ENCODE results near the gene TAF9.

The TAF9 gene

DNA sequence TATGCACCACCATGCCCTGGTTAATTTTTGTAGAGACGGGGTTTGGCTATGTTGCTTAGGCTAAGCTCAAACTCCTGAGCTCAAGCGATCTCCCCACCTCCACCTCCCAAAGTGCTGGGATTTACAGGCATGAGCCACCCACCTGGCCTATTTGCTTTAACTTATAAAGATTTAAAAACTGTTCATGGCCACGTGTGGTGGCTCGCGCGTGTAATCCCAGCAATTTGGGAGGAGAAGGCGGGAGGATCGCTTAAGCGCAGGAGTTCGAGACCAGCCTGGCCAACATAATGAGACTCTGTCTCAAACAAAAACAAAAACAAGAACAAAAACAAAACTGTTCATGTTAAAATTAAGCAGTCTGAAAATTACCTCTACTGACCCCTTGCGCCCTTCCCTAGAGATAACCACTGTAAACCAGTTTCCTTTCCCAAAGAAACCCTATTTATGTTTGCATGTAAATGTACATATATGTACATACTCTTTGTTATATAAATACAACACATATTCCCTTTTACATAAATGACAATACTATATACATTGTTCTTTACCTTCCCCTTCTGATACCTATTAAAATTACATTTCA lies 1.5 kb downstream of the TAF9 start:
- in situ Hi-C loops (cut with HindIII; ENCODE audit: low sequenced_read_pairs): no loop called here
- TF ChIP-seq, protein P1, sequence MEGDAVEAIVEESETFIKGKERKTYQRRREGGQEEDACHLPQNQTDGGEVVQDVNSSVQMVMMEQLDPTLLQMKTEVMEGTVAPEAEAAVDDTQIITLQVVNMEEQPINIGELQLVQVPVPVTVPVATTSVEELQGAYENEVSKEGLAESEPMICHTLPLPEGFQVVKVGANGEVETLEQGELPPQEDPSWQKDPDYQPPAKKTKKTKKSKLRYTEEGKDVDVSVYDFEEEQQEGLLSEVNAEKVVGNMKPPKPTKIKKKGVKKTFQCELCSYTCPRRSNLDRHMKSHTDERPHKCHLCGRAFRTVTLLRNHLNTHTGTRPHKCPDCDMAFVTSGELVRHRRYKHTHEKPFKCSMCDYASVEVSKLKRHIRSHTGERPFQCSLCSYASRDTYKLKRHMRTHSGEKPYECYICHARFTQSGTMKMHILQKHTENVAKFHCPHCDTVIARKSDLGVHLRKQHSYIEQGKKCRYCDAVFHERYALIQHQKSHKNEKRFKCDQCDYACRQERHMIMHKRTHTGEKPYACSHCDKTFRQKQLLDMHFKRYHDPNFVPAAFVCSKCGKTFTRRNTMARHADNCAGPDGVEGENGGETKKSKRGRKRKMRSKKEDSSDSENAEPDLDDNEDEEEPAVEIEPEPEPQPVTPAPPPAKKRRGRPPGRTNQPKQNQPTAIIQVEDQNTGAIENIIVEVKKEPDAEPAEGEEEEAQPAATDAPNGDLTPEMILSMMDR (IDR thresholded peaks at IDR 0.05; ENCODE audit: low read depth, low read length, missing control alignments): no peak
- DNase-seq (ENCODE audit: low read depth): no peak
- peak overlapping the region; percentile 66 for H3K4me3 ChIP-seq (ENCODE audit: low read depth, low read length)

- TF ChIP-seq, protein P1 (IDR thresholded peaks at IDR 0.05; ENCODE audit: low read depth, low read length, missing control alignments): no peak
- in situ Hi-C loops (cut with HindIII; ENCODE audit: low sequenced_read_pairs): no loop called here
Observed at GRCh38 chr5:69364850-69365249, 4.5 kb downstream of the TAF9 start.

GRCh38 chr5:69364414-69364813 lies 4.9 kb downstream of the TAF9 start:
- in situ Hi-C loops (cut with HindIII; ENCODE audit: low sequenced_read_pairs): no loop called here
- TF ChIP-seq, protein P1 (IDR thresholded peaks at IDR 0.05; ENCODE audit: low read depth, low read length, missing control alignments): peak; percentile 36
- H3K4me3 ChIP-seq (ENCODE audit: low read depth, low read length): no peak overlapping the region
- no peak for DNase-seq (ENCODE audit: low read depth)

More at GRCh38 chr5:69364850-69365249, 4.5 kb downstream of the TAF9 start:
- no peak overlapping the region for H3K4me3 ChIP-seq (ENCODE audit: low read depth, low read length)
- DNase-seq (ENCODE audit: low read depth): no peak

DNA sequence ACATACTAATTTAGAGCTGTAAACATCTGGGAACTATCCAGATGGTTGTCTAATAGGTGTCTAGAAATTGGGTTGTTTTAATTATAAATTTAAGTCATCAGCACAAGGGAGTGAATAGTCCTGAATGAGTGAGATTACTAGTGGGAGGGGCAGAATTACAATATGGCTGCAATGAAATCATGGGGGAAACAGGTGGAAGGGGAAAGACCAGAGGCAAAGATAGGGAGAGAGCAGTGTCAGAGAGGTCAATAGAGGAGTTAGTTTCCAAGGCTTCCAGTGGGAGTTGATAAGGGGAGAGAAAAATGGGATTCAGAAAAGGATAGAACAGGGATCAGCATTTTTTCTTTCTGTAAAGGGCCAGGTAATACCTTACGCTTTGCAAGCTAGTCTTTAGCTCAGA lies 8.9 kb downstream of the TAF9 start:
- H3K4me3 ChIP-seq (ENCODE audit: low read depth, low read length): no peak overlapping the region
- DNase-seq (ENCODE audit: low read depth): no peak
- TF ChIP-seq, protein P1 (IDR thresholded peaks at IDR 0.05; ENCODE audit: low read depth, low read length, missing control alignments): no peak
- in situ Hi-C loops (cut with HindIII; ENCODE audit: low sequenced_read_pairs): no loop called here

GRCh38 chr5:69359699-69360098 lies 9.6 kb downstream of the TAF9 start:
- no peak for DNase-seq (ENCODE audit: low read depth)
- TF ChIP-seq, protein P1 (IDR thresholded peaks at IDR 0.05; ENCODE audit: low read depth, low read length, missing control alignments): no peak
- in situ Hi-C loops (cut with HindIII; ENCODE audit: low sequenced_read_pairs): no loop called here
- no peak overlapping the region for H3K4me3 ChIP-seq (ENCODE audit: low read depth, low read length)

- no peak overlapping the region for H3K4me3 ChIP-seq (ENCODE audit: low read depth, low read length)
- in situ Hi-C loops (cut with HindIII; ENCODE audit: low sequenced_read_pairs): no loop called here
- DNase-seq (ENCODE audit: low read depth): no peak
- TF ChIP-seq, protein P1 (IDR thresholded peaks at IDR 0.05; ENCODE audit: low read depth, low read length, missing control alignments): no peak
Observed at GRCh38 chr5:69350664-69351063, 18.7 kb downstream of the TAF9 start.
